Heart left ventricle (tissue), 16 donors: ENCODE results near the gene LMCD1. TPM values are rescaled to one million over a fixed set of nuclear protein-coding genes. Genes with fewer than 3 reads are reported as not detected.
A peak's percentile ranks its signal among the peaks of the same experiment; 100 is the strongest.

Experiments
- ATAC-seq, 4 donors: fragments of 200-7000 bp; cut with Tn5 transposase; one replicate each; pipeline ENCODE4 v1.9.1; 2020 to 2022; ENCODE audit warnings: moderate library complexity in 4 of 4, mild to moderate bottlenecking in 3 of 4, moderate number of reproducible peaks in 1 of 4
- DNase-seq, 5 donors: peaks; one replicate each; pipeline ENCODE4 v3.0.0-alpha.2; 2020
- H3K27ac ChIP-seq, 12 donors: fragments of 200-600 bp; sonication (generic) in 4 of 12; one replicate each; pipeline versions ENCODE4 v1.5.0 to v1.8.0; 2016 to 2022; ENCODE audit warnings: mild to moderate bottlenecking in 2 of 12
- H3K27me3 ChIP-seq, 9 donors: fragments of 200-600 bp; sonication (generic) in 2 of 9; one replicate each; pipeline versions ENCODE4 v1.5.1 to v1.8.0; 2016 to 2022; ENCODE audit warnings: mild to moderate bottlenecking in 3 of 9
- H3K36me3 ChIP-seq, 9 donors: fragments of 200-600 bp; sonication (generic) in 2 of 9; one replicate each; pipeline versions ENCODE4 v1.5.0 to v1.8.0; 2018 to 2022; ENCODE audit warnings: mild to moderate bottlenecking in 2 of 9
- H3K4me1 ChIP-seq, 12 donors: fragments of 200-600 bp; sonication (generic) in 4 of 12; one replicate each; pipeline versions ENCODE4 v1.5.0 to v1.8.0; 2016 to 2022; ENCODE audit warnings: mild to moderate bottlenecking in 3 of 12
- H3K4me3 ChIP-seq, 12 donors: fragments of 200-600 bp; sonication (generic) in 4 of 12; one replicate each; pipeline versions ENCODE4 v1.5.0 to v1.8.0; 2017 to 2022; ENCODE audit warnings: mild to moderate bottlenecking in 9 of 12, moderate library complexity in 4 of 12
- H3K9me3 ChIP-seq, 12 donors: fragments of 200-600 bp; sonication (generic) in 4 of 12; one replicate each; pipeline versions ENCODE4 v1.5.0 to v1.8.0; 2016 to 2022; ENCODE audit warnings: mild to moderate bottlenecking in 1 of 12
- CTCF ChIP-seq, 12 donors: fragments of 200-600 bp; sonication (generic) in 4 of 12; IDR thresholded peaks; one replicate each; pipeline versions ENCODE4 v1.5.0 to v1.8.0; 2018 to 2022; ENCODE audit warnings: antibody characterized with exemption in 12 of 12, mild to moderate bottlenecking in 5 of 12
- POLR2A ChIP-seq, 2 donors: fragments of 450-650 bp; IDR thresholded peaks; one replicate each; pipeline ENCODE4 v1.6.1; 2017; ENCODE audit warnings: antibody characterized with exemption in 2 of 2, mild to moderate bottlenecking in 2 of 2, moderate library complexity in 2 of 2
- WGBS, 4 donors: extraction: QIAGEN DNeasy Blood & Tissue Kit in 2 of 4; methylation state at CpG; one replicate each; pipeline versions ENCODE4 v1.1.5 to v1.1.7; 2013 to 2018; 5-methylcytosine and 5-hydroxymethylcytosine counted together
- intact Hi-C, 10 donors: fragments of 100-400 bp; cut with DNase I; formaldehyde crosslinking; loops; one replicate each; pipeline versions ENCODE4 v1.11.1 to v1.14.2; 2022
- polyA plus RNA-seq, 2 donors: library from polyadenylated mRNA; stranded (reverse); fragments of 200-250 nt; gene quantifications; one replicate each; pipeline ENCODE4 v1.2.3, GENCODE V29; 2013
- total RNA-seq, 9 donors: library from RNA; depleted of rRNA in 2 of 9; stranded (reverse); fragments of >200 nt in 2 of 9; fragmentation: NEBNext Ultra II Directional in 3 of 9; extraction: Animal tissue kit (Norgen Biotek cat#: 25700) in 3 of 9; gene quantifications; one replicate each; pipeline versions ENCODE4 v1.1.0 to v1.2.4, GENCODE V29; 2016 to 2023
- donor health status: ischemic (EF 13 %, LVEDD 7.1; RV severe dilation, severe dysfunction).
- donor health status: healthy with polysubstance abuse.
- donor health status: DM: no; HTN: yes; CAD: no.
- donor health status: DM: no; HTN: no; CAD: no.
- donor health status: ischemic (EF 25% LVEDD 6.9; RV normal size, moderate dysfunction).
- donor health status: ischemic (EF 25% LVEDD 5.7; RV mildly dilated, moderate dysfunction).
- donor health status: healthy.
- donor health status: DM: yes; HTN: yes; CAD: no.
- donor health status: ischemic (EF 35%, LVEDD 5.7; RV mildly dilated, moderate dysfunction).
- donor health status: nonischemic (EF 11% LVEDD 7.7; RV severe dilation, severe dysfunction).
- donor health status: DM: yes; HTN: yes; CAD: no.
- donor health status: PGD.
- donor health status: ischemic (EF 29% LVEDD 5.4; RV normal size, mild dysfunction).
- donor health status: nonischemic (EF 23%, LVEDD 6.1; RV moderate dilation, normal function).

Gene LMCD1
- total and polyA plus RNA-seq, 11 donors: 34.9 to 661 (median 54.6) TPM

- Histone ChIP-seq H3K27ac (peak overlapping the region in 8 of 12 donors; percentile 2 to 58 (median 36)), H3K4me3 (no peak overlapping the region), H3K4me1 (peaks cover 0 to 94% (median 57%) of the 10 kb centered on the region in 12 donors), H3K36me3 (peaks cover 0 to 27% (median 5%) of the 10 kb centered on the region in 9 donors), H3K27me3 (no peaks in the 10 kb centered on the region), H3K9me3 (no peaks in the 10 kb centered on the region)
- TF ChIP-seq CTCF (IDR thresholded peaks at IDR 0.05) (no peak), POLR2A (IDR thresholded peaks at IDR 0.05) (no peak)
- WGBS, 4 donors: 78 to 87% (median 83%) methylated on average over 12 of the region's 12 CpGs
- intact Hi-C loops: loop anchor here in 1 of 10 donors (5.0 kb wide), 2 partner anchors 32 to 77 kb away; no protein-coding TSS in a partner anchor
- ATAC-seq (peak in 1 of 4 donors; percentile 5), DNase-seq (no peak)
Observed at GRCh38 chr3:8529738-8530525, 28.3 kb downstream of the LMCD1 start.

GRCh38 chr3:8530581-8530980 lies 29.0 kb downstream of the LMCD1 start:
- Histone ChIP-seq H3K4me1 (peaks cover 0 to 94% (median 59%) of the 10 kb centered on the region in 12 donors), H3K36me3 (peaks cover 0 to 32% (median 5%) of the 10 kb centered on the region in 9 donors), H3K27me3 (no peaks in the 10 kb centered on the region), H3K9me3 (no peaks in the 10 kb centered on the region), H3K27ac (no peak overlapping the region), H3K4me3 (no peak overlapping the region)
- intact Hi-C loops: loop anchor here in 1 of 10 donors (5.0 kb wide), 1 partner anchor 77 kb away; no protein-coding TSS in a partner anchor
- ATAC-seq (no peak), DNase-seq (no peak)
- 58 to 76% (median 73%) methylated on average over 1 of the region's 1 CpG for WGBS, 4 donors
- TF ChIP-seq POLR2A (IDR thresholded peaks at IDR 0.05): no peak
- TF ChIP-seq CTCF (IDR thresholded peaks at IDR 0.05): no peak

GRCh38 chr3:8532251-8532871 lies 30.7 kb downstream of the LMCD1 start:
- 58 to 63% (median 60%) methylated on average over 7 of the region's 7 CpGs for WGBS, 4 donors

More at GRCh38 chr3:8532251-8532871, 30.7 kb downstream of the LMCD1 start:
- peaks cover 0 to 89% (median 62%) of the 10 kb centered on the region in 12 donors for H3K4me1 ChIP-seq
- no peak overlapping the region for H3K4me3 ChIP-seq
- H3K27me3 ChIP-seq: no peaks in the 10 kb centered on the region
- no peaks in the 10 kb centered on the region for H3K9me3 ChIP-seq
- H3K27ac ChIP-seq: peak overlapping the region in 8 of 12 donors; percentile 4 to 40 (median 26)
- peaks cover 0 to 48% (median 12%) of the 10 kb centered on the region in 9 donors for H3K36me3 ChIP-seq
- intact Hi-C loops: loop anchor here in 2 of 10 donors (1.0 to 5.0 kb wide), 2 partner anchors 39 to 75 kb away; no protein-coding TSS in a partner anchor
- ATAC-seq: peak; percentile 32 to 60 (median 53)
- DNase-seq: peak in 2 of 5 donors; percentile 42 to 52
- TF ChIP-seq CTCF (IDR thresholded peaks at IDR 0.05): no peak
- TF ChIP-seq POLR2A (IDR thresholded peaks at IDR 0.05): no peak
